ENCODE results near the gene MRPS34. TPM values are rescaled to one million over a fixed set of nuclear protein-coding genes. Genes with fewer than 3 reads are reported as not detected.

The MRPS34 gene
- total RNA-seq, 4 donors from 2014 or later: 67.3 to 146 (median 98.1) TPM

GRCh38 chr16:1769402-1770300 is 3.3 kb downstream of the MRPS34 start:
- H3K27ac ChIP-seq: peak overlapping the region in 1 of 3 donors; percentile 64
- no peak for DNase-seq

DNA sequence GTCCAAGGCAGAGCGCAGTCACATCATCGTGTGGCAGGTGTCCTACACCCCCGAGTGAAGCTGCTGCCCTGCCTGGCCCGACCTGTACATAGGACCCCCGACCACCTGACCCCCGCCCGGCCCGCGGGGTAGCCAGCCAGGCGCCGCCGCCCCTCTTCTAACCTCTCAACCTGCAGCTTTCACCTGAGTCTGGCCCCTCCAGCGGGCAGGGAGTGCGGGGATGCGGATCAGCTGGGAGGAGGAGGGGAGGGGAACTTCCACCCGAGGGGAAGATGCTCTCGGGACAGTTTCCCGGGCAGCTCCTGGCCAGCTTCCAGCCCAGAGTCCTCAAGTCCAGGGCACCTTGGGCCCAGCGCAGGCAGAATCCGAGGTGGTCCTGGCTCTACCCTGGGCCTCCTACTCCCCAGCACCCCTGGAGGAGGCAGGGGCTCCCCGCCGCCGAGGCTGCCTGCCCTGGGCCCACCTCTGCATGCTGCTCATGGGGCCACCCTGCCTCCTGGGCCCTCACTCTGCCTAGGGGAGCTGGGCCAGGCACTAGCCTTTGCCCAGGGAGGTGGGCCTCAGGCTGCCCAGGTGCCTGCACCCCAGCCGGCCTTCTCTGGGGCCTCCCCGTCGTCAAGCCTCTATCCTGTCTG is 4.0 kb downstream of the MRPS34 start:
- TF ChIP-seq, protein P1, sequence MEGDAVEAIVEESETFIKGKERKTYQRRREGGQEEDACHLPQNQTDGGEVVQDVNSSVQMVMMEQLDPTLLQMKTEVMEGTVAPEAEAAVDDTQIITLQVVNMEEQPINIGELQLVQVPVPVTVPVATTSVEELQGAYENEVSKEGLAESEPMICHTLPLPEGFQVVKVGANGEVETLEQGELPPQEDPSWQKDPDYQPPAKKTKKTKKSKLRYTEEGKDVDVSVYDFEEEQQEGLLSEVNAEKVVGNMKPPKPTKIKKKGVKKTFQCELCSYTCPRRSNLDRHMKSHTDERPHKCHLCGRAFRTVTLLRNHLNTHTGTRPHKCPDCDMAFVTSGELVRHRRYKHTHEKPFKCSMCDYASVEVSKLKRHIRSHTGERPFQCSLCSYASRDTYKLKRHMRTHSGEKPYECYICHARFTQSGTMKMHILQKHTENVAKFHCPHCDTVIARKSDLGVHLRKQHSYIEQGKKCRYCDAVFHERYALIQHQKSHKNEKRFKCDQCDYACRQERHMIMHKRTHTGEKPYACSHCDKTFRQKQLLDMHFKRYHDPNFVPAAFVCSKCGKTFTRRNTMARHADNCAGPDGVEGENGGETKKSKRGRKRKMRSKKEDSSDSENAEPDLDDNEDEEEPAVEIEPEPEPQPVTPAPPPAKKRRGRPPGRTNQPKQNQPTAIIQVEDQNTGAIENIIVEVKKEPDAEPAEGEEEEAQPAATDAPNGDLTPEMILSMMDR (IDR thresholded peaks at IDR 0.05): no peak
- TF ChIP-seq POLR2A (IDR thresholded peaks at IDR 0.05): no peak
- Histone ChIP-seq H3K4me1 (peaks cover 15 to 17% of the 10 kb centered on the region in 2 donors), H3K4me3 (replicated peaks in 1 of 3) (no peak overlapping the region), H3K9me3 (no peaks in the 10 kb centered on the region), H3K27ac (no peak overlapping the region), H3K27me3 (no peaks in the 10 kb centered on the region), H3K36me3 (peaks cover 36 to 39% of the 10 kb centered on the region in 2 donors)
- WGBS, 2 donors: 87 to 93% methylated on average over 15 to 23 of the region's 26 CpGs
- intact Hi-C loops (cut with DNase I): no loop called here
- no peak for DNase-seq

More at GRCh38 chr16:1769402-1770300, 3.3 kb downstream of the MRPS34 start:
- 82 to 87% methylated on average over 11 to 17 of the region's 27 CpGs for WGBS, 2 donors
- Histone ChIP-seq H3K27me3 (no peaks in the 10 kb centered on the region), H3K4me1 (peaks cover 23 to 24% of the 10 kb centered on the region in 2 donors), H3K36me3 (peaks cover 29 to 31% of the 10 kb centered on the region in 2 donors), H3K9me3 (no peaks in the 10 kb centered on the region), H3K4me3 (replicated peaks in 1 of 3) (no peak overlapping the region)
- TF ChIP-seq, protein P1 (IDR thresholded peaks at IDR 0.05): no peak
- TF ChIP-seq POLR2A (IDR thresholded peaks at IDR 0.05): no peak
- intact Hi-C loops (cut with DNase I): no loop called here

GRCh38 chr16:1768061-1768766 is 4.7 kb downstream of the MRPS34 start:
- H3K4me3 ChIP-seq (replicated peaks in 1 of 3): no peak overlapping the region
- 94% methylated on average over 27 to 29 of the region's 41 CpGs for WGBS, 2 donors
- TF ChIP-seq, protein P1 (IDR thresholded peaks at IDR 0.05): no peak
- TF ChIP-seq POLR2A (IDR thresholded peaks at IDR 0.05): no peak
- H3K36me3 ChIP-seq: peaks cover 36 to 43% of the 10 kb centered on the region in 2 donors
- H3K9me3 ChIP-seq: no peaks in the 10 kb centered on the region
- DNase-seq: no peak
- no peaks in the 10 kb centered on the region for H3K27me3 ChIP-seq
- intact Hi-C loops (cut with DNase I): no loop called here
- H3K27ac ChIP-seq: no peak overlapping the region
- peaks cover 11 to 15% of the 10 kb centered on the region in 2 donors for H3K4me1 ChIP-seq

DNA sequence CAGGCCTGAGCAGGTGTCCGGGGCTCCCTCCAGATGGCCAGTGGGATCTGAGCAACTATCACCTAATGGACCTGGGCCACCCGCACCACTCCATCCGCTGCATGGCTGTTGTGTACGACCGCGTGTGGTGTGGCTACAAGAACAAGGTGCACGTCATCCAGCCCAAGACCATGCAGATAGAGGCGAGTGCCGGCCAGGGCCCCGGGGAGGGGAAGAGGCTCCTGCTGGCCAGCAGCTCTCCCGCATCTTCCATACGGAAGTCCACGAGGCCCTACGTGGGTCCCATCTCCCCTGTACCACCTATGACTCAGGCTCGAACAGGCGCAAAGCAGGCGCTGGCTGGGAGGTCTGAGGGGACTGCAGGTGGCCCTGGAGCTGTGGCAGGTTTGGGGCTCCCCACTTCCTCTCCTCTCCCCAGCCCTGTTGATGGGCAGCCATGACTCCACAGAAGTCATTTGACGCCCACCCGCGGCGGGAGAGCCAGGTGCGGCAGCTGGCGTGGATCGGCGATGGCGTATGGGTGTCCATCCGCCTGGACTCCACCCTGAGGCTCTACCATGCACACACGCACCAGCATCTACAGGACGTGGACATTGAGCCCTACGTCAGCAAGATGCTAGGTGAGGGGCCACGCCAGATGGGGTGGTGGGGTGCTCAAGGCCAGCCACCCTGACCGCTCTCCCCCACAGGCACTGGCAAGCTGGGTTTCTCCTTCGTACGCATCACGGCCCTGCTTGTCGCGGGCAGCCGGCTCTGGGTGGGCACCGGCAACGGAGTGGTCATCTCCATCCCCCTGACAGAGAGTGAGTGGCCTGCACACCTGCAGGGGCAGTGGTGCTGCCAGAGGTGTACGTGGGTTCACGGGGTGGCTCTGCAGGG is 5.6 kb downstream of the MRPS34 start:
- H3K36me3 ChIP-seq: peaks cover 36 to 49% of the 10 kb centered on the region in 2 donors
- intact Hi-C loops (cut with DNase I): no loop called here
- no peak overlapping the region for H3K4me3 ChIP-seq (replicated peaks in 1 of 3)
- peaks cover 9 to 14% of the 10 kb centered on the region in 2 donors for H3K4me1 ChIP-seq
- H3K9me3 ChIP-seq: no peaks in the 10 kb centered on the region
- H3K27ac ChIP-seq: no peak overlapping the region
- TF ChIP-seq, protein P1 (IDR thresholded peaks at IDR 0.05): no peak
- TF ChIP-seq POLR2A (IDR thresholded peaks at IDR 0.05): no peak
- no peaks in the 10 kb centered on the region for H3K27me3 ChIP-seq
- 96 to 97% methylated on average over 28 to 30 of the region's 42 CpGs for WGBS, 2 donors
- no peak for DNase-seq
